Parathyroid adenoma (tissue), 2 donors: ENCODE measurements around the gene ACTBL2.
"Not testable (repeated sequence)": the region's sequence is repeated elsewhere in the genome, so short reads cannot be mapped to it uniquely, and the experiment has no call there.

Experiments used
- H2AFZ ChIP-seq: fragments of 300-600 bp; sonication (generic); one replicate; pipeline ENCODE4 v1.7.0; 2017; ENCODE audit warnings: antibody characterized with exemption, mild to moderate bottlenecking
- H3K27ac ChIP-seq: fragments of 300-600 bp; sonication (generic); one replicate; pipeline ENCODE4 v1.7.0; 2017
- H3K27me3 ChIP-seq: fragments of 300-600 bp; sonication (generic); one replicate; pipeline ENCODE4 v1.7.0; 2017; ENCODE audit warnings: low read length; ENCODE audit not compliant: control insufficient read depth, insufficient read depth
- H3K36me3 ChIP-seq: fragments of 300-600 bp; sonication (generic); one replicate; pipeline ENCODE4 v1.7.0; 2017; ENCODE audit warnings: low read length; ENCODE audit not compliant: control insufficient read depth, insufficient read depth
- H3K4me1 ChIP-seq: fragments of 300-600 bp; sonication (generic); one replicate; pipeline ENCODE4 v1.7.0; 2017; ENCODE audit warnings: control low read depth
- H3K4me2 ChIP-seq: fragments of 300-600 bp; sonication (generic); one replicate; pipeline ENCODE4 v1.7.0; 2017; ENCODE audit warnings: low read length
- H3K4me3 ChIP-seq: fragments of 300-600 bp; sonication (generic); one replicate; pipeline ENCODE4 v1.7.0; 2017; ENCODE audit warnings: low read depth, low read length
- H3K79me2 ChIP-seq: fragments of 300-600 bp; sonication (generic); one replicate; pipeline ENCODE4 v1.7.0; 2017; ENCODE audit warnings: control low read depth
- H3K9ac ChIP-seq: fragments of 300-600 bp; sonication (generic); one replicate; pipeline ENCODE4 v1.7.0; 2017; ENCODE audit warnings: mild to moderate bottlenecking
- H3K9me3 ChIP-seq: fragments of 300-600 bp; sonication (generic); one replicate; pipeline ENCODE4 v1.7.0; 2017; ENCODE audit warnings: low read length; ENCODE audit not compliant: control insufficient read depth
- CTCF ChIP-seq: fragments of 300-600 bp; sonication (generic); IDR thresholded peaks from one replicate; pipeline ENCODE4 v1.7.0; 2017; ENCODE audit warnings: antibody characterized with exemption, mild to moderate bottlenecking
- donor health status: primary hyperparathyroidism.

The ACTBL2 gene

DNA sequence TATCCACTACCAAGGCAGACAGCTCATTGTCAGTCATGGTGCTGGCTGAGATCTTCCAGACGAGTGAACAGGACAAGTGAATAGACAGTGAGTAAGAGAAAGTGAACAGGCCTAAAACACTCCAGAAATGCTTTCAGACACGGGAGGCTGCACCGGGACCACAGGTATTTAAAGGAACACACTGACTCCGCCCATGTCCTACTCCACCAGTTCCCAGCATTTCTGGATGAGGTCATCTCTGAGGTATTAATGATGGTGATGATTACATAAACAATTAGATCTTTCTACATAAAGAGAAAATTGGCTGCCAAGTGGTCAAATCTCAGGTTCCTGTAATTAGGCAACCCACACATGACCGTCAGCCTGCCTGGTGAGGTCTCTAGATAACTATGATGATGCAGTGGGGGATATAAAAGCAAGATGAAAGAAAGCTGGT lies at the start of gene ACTBL2:
TSS of gene ACTBL2 (minus strand) at position 141 of the 436 bp plus-strand sequence. CDS start at position 37, 104 bp downstream.
- no peak within 1 kb of the TSS for H3K9ac ChIP-seq
- no peaks in the 10 kb centered on the region for H3K79me2 ChIP-seq
- H3K9me3 ChIP-seq = no peaks in the 10 kb centered on the region
- no peak within 1 kb of the TSS for H3K27ac ChIP-seq
- H3K4me2 ChIP-seq = no peak within 1 kb of the TSS
- H3K36me3 ChIP-seq = no peaks in the 10 kb centered on the region
- H3K4me1 ChIP-seq = no peaks in the 10 kb centered on the region
- H3K27me3 ChIP-seq = no peaks in the 10 kb centered on the region
- TF ChIP-seq CTCF = no peak
- H3K4me3 ChIP-seq = no peak within 1 kb of the TSS
- no peak within 1 kb of the TSS for H2AFZ ChIP-seq

- H3K27me3 ChIP-seq = no peaks in the 10 kb centered on the region
- H3K4me1 ChIP-seq = no peaks in the 10 kb centered on the region
- H2AFZ ChIP-seq = no peak overlapping the region
- no peaks in the 10 kb centered on the region for H3K9me3 ChIP-seq
- TF ChIP-seq CTCF = no peak
- H3K27ac ChIP-seq = no peak overlapping the region
- no peak overlapping the region for H3K4me3 ChIP-seq
- no peak overlapping the region for H3K9ac ChIP-seq
- H3K4me2 ChIP-seq = no peak overlapping the region
- no peaks in the 10 kb centered on the region for H3K36me3 ChIP-seq
- H3K79me2 ChIP-seq = no peaks in the 10 kb centered on the region
Observed at GRCh38 chr5:57531333-57531732, 48.7 kb upstream of the ACTBL2 start.

DNA sequence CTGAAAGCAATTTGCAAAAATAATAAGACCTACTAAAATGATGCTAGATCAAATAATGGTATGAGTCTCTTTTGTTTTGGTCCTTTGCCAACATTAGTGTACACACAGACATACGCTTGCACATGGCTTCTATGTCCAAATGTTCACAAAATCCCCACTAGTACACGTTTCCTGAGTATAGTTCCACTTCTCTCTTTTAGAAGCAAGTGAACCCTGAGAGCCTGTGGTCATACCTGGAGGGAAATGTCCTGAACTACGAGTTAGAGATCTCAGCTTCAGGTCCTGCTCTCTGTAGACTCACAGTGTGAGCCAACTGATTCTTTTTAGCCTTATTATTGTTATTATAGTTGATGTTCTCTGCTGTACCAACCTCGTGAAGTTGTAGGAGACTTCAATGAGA lies 47.3 kb upstream of the ACTBL2 start:
- Histone ChIP-seq H3K9me3 (no peaks in the 10 kb centered on the region), H3K27me3 (no peaks in the 10 kb centered on the region), H3K4me1 (no peaks in the 10 kb centered on the region), H3K4me2 (no peak overlapping the region), H3K36me3 (no peaks in the 10 kb centered on the region), H2AFZ (no peak overlapping the region), H3K4me3 (no peak overlapping the region), H3K9ac (no peak overlapping the region), H3K27ac (no peak overlapping the region), H3K79me2 (no peaks in the 10 kb centered on the region)
- TF ChIP-seq CTCF = no peak

- no peaks in the 10 kb centered on the region for H3K36me3 ChIP-seq
- no peak for TF ChIP-seq CTCF
- H3K4me3 ChIP-seq = no peak overlapping the region
- no peak overlapping the region for H3K4me2 ChIP-seq
- H3K9me3 ChIP-seq = no peaks in the 10 kb centered on the region
- H3K27ac ChIP-seq = no peak overlapping the region
- H3K4me1 ChIP-seq = no peaks in the 10 kb centered on the region
- H3K27me3 ChIP-seq = no peaks in the 10 kb centered on the region
- H3K9ac ChIP-seq = no peak overlapping the region
- no peaks in the 10 kb centered on the region for H3K79me2 ChIP-seq
- H2AFZ ChIP-seq = no peak overlapping the region
Observed at GRCh38 chr5:57527870-57528269, 45.3 kb upstream of the ACTBL2 start.

DNA sequence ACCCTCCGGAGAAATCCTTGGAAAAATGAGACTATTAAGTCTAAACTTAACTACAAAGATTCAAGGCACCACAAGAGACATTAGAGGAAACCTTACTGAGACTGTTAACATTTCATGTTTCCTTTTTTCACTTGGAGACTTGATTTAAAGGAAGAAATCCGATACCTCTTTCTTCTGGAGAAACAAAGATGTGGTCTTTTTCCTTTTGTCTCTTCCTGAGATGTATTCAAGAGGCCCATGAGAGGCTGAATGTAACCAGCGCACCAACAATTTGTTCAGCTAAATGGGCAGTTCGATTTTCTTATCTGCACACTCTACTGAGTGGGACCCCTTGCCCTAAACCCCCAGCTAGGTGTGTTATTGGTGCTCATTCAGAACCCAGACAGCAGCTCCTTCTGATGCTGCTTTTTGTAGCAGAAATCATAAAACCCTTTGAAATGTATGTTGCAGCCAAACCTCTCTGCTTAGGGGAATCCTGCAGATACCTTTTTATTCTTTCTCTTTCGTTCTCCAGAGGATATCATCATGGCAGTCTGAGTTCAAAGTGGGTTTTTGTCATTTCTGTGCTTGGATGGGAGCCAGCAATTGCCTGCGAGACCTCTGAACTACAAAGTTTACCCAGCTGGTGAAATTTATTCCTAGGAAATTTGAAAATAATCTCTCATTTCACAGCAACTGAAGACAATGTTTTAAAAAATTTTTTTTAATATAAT lies 41.9 kb upstream of the ACTBL2 start:
- no peak overlapping the region for H3K4me3 ChIP-seq
- no peaks in the 10 kb centered on the region for H3K79me2 ChIP-seq
- no peak overlapping the region for H3K27ac ChIP-seq
- no peaks in the 10 kb centered on the region for H3K9me3 ChIP-seq
- no peaks in the 10 kb centered on the region for H3K36me3 ChIP-seq
- no peak overlapping the region for H2AFZ ChIP-seq
- H3K4me2 ChIP-seq = no peak overlapping the region
- no peaks in the 10 kb centered on the region for H3K4me1 ChIP-seq
- no peaks in the 10 kb centered on the region for H3K27me3 ChIP-seq
- no peak for TF ChIP-seq CTCF
- no peak overlapping the region for H3K9ac ChIP-seq

GRCh38 chr5:57522477-57522876 lies 39.9 kb upstream of the ACTBL2 start:
- H3K27me3 ChIP-seq, H3K79me2 ChIP-seq, H3K9me3 ChIP-seq, H3K4me2 ChIP-seq, H3K4me3 ChIP-seq, H2AFZ ChIP-seq, H3K9ac ChIP-seq, H3K36me3 ChIP-seq, H3K27ac ChIP-seq, H3K4me1 ChIP-seq: not testable (repeated sequence)

DNA sequence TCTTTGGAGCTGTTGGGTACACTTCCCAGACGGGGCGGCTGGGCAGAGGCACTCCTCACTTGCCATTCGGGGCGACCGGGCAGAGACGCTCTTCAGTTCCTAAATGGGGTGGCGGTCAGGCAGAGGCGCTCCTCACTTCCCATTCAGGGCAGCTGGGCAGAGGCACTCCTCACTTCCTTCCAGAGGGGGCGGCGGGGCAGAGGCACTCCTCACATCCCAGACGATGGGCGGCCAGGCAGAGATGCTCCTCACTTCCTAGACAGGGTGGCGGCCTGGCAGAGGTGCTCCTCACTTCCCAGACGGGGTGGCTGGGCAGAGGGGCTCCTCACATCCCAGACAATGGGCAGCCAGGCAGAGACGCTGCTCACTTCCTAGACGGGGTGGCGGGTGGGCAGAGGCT lies 35.8 kb upstream of the ACTBL2 start:
- not testable (repeated sequence) for H3K9me3 ChIP-seq, H3K27me3 ChIP-seq, H3K4me1 ChIP-seq, H3K4me3 ChIP-seq, H2AFZ ChIP-seq, H3K4me2 ChIP-seq, H3K9ac ChIP-seq, H3K27ac ChIP-seq, H3K79me2 ChIP-seq, H3K36me3 ChIP-seq
